GM23338 (cell line): Measurements from ENCODE around the gene GFRA1. TPM values are rescaled to one million over a fixed set of nuclear protein-coding genes. Genes with fewer than 3 reads are reported as not detected.

Experiments used
- ATAC-seq: fragments of 200-7000 bp; cut with Tn5 transposase; 3 replicates; pipeline ENCODE4 v1.9.1; 2020
- DNase-seq: peaks from one replicate; pipeline ENCODE4 v3.0.0-alpha.2; 2015; ENCODE audit warnings: low spot score
- H2AFZ ChIP-seq: fragments of 200-600 bp; sonication (generic); 2 replicates; pipeline ENCODE4 v1.8.0; 2016; ENCODE audit warnings: antibody characterized with exemption, mild to moderate bottlenecking, moderate library complexity
- H3F3A ChIP-seq: fragments of 200-600 bp; sonication (generic); replicated peaks from 2 replicates; pipeline ENCODE4 v1.8.0; 2017; ENCODE audit warnings: antibody characterized with exemption, mixed run types, low read depth
- H3K27ac ChIP-seq: fragments of 200-600 bp; sonication (generic); 2 replicates; pipeline ENCODE4 v1.6.1; 2016; ENCODE audit warnings: low read depth
- H3K27me3 ChIP-seq: fragments of 200-600 bp; sonication (generic); 2 replicates; pipeline ENCODE4 v1.8.0; 2016; ENCODE audit warnings: mild to moderate bottlenecking, mixed run types, moderate library complexity; ENCODE audit not compliant: insufficient read depth
- H3K36me3 ChIP-seq: fragments of 200-600 bp; sonication (generic); 2 replicates; pipeline ENCODE4 v1.8.0; 2016; ENCODE audit warnings: mild to moderate bottlenecking; ENCODE audit not compliant: insufficient read depth
- H3K4me1 ChIP-seq: fragments of 200-600 bp; sonication (generic); 2 replicates; pipeline ENCODE4 v1.8.0; 2016; ENCODE audit warnings: mild to moderate bottlenecking, moderate library complexity; ENCODE audit not compliant: insufficient read depth
- H3K4me2 ChIP-seq: fragments of 200-600 bp; sonication (generic); 2 replicates; pipeline ENCODE4 v1.7.1; 2017; ENCODE audit warnings: mixed run types
- H3K4me3 ChIP-seq: fragments of 200-600 bp; sonication (generic); 2 replicates; pipeline ENCODE4 v1.6.1; 2016; ENCODE audit warnings: mixed run types
- H3K79me2 ChIP-seq: fragments of 200-600 bp; sonication (generic); replicated peaks from 2 replicates; pipeline ENCODE4 v1.8.0; 2017; ENCODE audit warnings: mild to moderate bottlenecking; ENCODE audit not compliant: insufficient read depth
- H3K9me2 ChIP-seq: fragments of 200-600 bp; sonication (generic); 2 replicates; pipeline ENCODE4 v1.8.0; 2017; ENCODE audit not compliant: insufficient read depth
- H4K20me1 ChIP-seq: fragments of 200-600 bp; sonication (generic); replicated peaks from 2 replicates; pipeline ENCODE4 v1.8.0; 2017; ENCODE audit warnings: mild to moderate bottlenecking; ENCODE audit not compliant: insufficient read depth
- H3K27ac Mint-ChIP-seq: 2 replicates; pipeline ENCODE4 v1.8.0; 2020; ENCODE audit warnings: inconsistent platforms, mild to moderate bottlenecking, moderate library complexity, mixed read lengths
- H3K27me3 Mint-ChIP-seq: 3 replicates; pipeline ENCODE4 v1.8.0; 2022; ENCODE audit warnings: low read depth, mild to moderate bottlenecking, moderate library complexity, mixed read lengths, inconsistent platforms; ENCODE audit not compliant: insufficient read depth, poor library complexity
- H3K36me3 Mint-ChIP-seq: 3 replicates; pipeline ENCODE4 v1.8.0; 2021; ENCODE audit warnings: low read depth, mild to moderate bottlenecking, inconsistent platforms, moderate library complexity, mixed read lengths
- H3K4me1 Mint-ChIP-seq: 3 replicates; pipeline ENCODE4 v1.8.0; 2020; ENCODE audit warnings: mild to moderate bottlenecking, inconsistent platforms, mixed read lengths
- H3K4me3 Mint-ChIP-seq: 3 replicates; pipeline ENCODE4 v1.8.0; 2021; ENCODE audit warnings: moderate library complexity, mild to moderate bottlenecking, inconsistent platforms, mixed read lengths
- H3K9me3 Mint-ChIP-seq: 3 replicates; pipeline ENCODE4 v1.8.0; 2020; ENCODE audit warnings: moderate library complexity, mild to moderate bottlenecking, inconsistent platforms, mixed read lengths
- CREB1 ChIP-seq: fragments of 250-450 bp; sonication (Bioruptor Pico); IDR thresholded peaks from 2 replicates; pipeline ENCODE4 v1.5.0; 2020; ENCODE audit warnings: low read depth, mild to moderate bottlenecking, moderate library complexity
- CTCF ChIP-seq, 2 experiments: fragments of 200-600 bp in 1 of 2; sonication (generic) in 1 of 2; conservative IDR thresholded peaks; 2 replicates each; pipeline versions ENCODE4 v1.5.1 to v1.6.1; 2016 to 2017; ENCODE audit warnings: antibody characterized with exemption in 2 of 2, low read depth in 2 of 2, mild to moderate bottlenecking in 2 of 2, moderate library complexity in 1 of 2
- EZH2 ChIP-seq: fragments of 200-600 bp; sonication (generic); IDR thresholded peaks from one replicate; pipeline ENCODE4 v1.8.0; 2017; ENCODE audit warnings: antibody characterized with exemption, mild to moderate bottlenecking, low read depth; ENCODE audit not compliant: unreplicated experiment
- NANOG ChIP-seq: IDR thresholded peaks from 2 replicates; pipeline ENCODE4 v1.6.1; 2016; ENCODE audit warnings: antibody characterized with exemption, borderline replicate concordance
- POLR2AphosphoS5 ChIP-seq: IDR thresholded peaks from 2 replicates; pipeline ENCODE4 v1.6.1; 2016; ENCODE audit warnings: antibody characterized with exemption, low read depth
- REST ChIP-seq: IDR thresholded peaks from one replicate; pipeline ENCODE4 v1.6.1; 2018; ENCODE audit warnings: antibody characterized with exemption; ENCODE audit not compliant: unreplicated experiment
- ZNF114 ChIP-seq: fragments of 250-450 bp; sonication (Bioruptor Pico); IDR thresholded peaks from 2 replicates; pipeline ENCODE4 v1.5.0; 2020; ENCODE audit warnings: mild to moderate bottlenecking, moderate library complexity
- polyA plus RNA-seq: library from polyadenylated mRNA; unstranded; fragments of >200 nt; fragmentation: Nextera tagmentation; extraction: Ambion mirVana; gene quantifications from 2 replicates; pipeline ENCODE4 v1.2.1, GENCODE V29; 2016
- total RNA-seq: library from RNA; depleted of rRNA; stranded (reverse); fragments of >200 nt; shearing (Covaris generic); gene quantifications from 2 replicates; pipeline ENCODE4 v1.2.3, GENCODE V29; 2014
- TF ChIP-seq, protein P1 (sequence below): fragments of 250-450 bp; sonication (Bioruptor Pico); IDR thresholded peaks from 2 replicates; pipeline ENCODE4 v1.5.0; 2020; ENCODE audit warnings: mild to moderate bottlenecking, moderate library complexity

The GFRA1 gene
- total and polyA plus RNA-seq, 2 experiments from 2014 or later, result 1.4 to 2.8 TPM

DNA sequence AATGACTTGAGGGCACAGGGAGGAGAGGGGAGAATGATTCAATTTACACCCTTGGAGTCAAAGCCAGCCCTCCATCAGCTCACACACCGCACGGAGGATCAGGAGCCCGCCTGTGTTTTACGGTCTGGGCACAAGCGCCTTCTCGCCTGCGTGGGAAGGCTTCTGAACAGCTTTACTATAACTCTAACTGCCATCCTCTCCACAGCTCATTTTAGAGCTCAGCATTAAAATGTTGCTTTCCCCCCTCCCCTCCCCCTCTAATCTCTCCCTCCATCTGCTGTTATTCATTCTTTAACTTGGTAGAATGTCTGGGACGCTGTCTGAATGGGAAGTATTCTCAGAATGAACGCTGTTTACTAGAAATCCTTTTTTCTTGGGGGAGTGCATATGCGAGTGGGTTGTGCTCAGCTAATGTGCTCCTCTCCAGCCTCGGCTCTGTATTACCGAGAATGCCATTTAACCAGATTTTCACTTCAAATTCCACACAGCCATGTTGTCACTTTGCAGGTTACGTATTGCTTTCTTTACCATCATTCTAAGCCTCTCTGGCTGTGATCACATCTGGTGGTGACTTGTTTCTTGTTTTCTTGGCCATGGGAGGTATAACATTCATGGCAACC is 140.1 kb downstream of the GFRA1 start (continued):
- TF ChIP-seq REST, result no peak
- no peak for TF ChIP-seq CREB1 (CRISPR knock-in tag)
- TF ChIP-seq NANOG, result no peak
- TF ChIP-seq CTCF (conservative IDR thresholded peaks at IDR 0.05; ENCODE audit: low read depth in 2 of 2), result no peak
- TF ChIP-seq ZNF114 (CRISPR knock-in tag), result no peak

DNA sequence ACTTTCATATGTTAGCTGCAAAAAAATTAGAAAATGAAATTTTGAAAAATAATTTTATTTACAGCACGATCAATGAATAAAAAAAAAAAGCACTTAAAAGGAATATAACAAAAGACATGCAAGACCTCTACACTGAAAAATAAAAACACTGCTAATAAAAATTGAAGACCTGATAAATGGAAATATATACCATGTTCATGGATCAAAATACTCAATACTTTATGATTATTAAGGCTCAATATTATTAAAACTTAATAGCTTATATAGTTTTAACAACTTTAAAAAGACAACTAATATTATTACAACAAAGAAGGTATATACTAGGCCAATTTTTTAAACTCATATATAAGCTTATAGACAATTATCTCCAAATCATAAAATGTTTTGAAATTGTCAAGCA is 143.0 kb downstream of the GFRA1 start:
- Mint-ChIP-seq H3K27ac (no peak overlapping the region), H3K4me3 (no peak overlapping the region), H3K4me1 (peaks cover 14% of the 10 kb centered on the region; the same call in 2 of the 3 replicates), H3K36me3 (no peaks in the 10 kb centered on the region), H3K27me3 (peaks cover 2% of the 10 kb centered on the region), H3K9me3 (no peaks in the 10 kb centered on the region)
- DNase-seq, result no peak
- H3K27ac ChIP-seq, result no peak overlapping the region
- no peaks in the 10 kb centered on the region for H3F3A ChIP-seq
- no peaks in the 10 kb centered on the region for H3K9me2 ChIP-seq
- no peak overlapping the region for H3K4me3 ChIP-seq
- peaks cover 18% of the 10 kb centered on the region; the same call in 1 of the 2 replicates for H3K4me1 ChIP-seq
- H3K27me3 ChIP-seq, result no peaks in the 10 kb centered on the region
- H3K4me2 ChIP-seq, result no peak overlapping the region
- no peaks in the 10 kb centered on the region for H3K36me3 ChIP-seq
- ATAC-seq, result no peak
- no peaks in the 10 kb centered on the region for H3K79me2 ChIP-seq
- no peak overlapping the region for H2AFZ ChIP-seq
- no peaks in the 10 kb centered on the region for H4K20me1 ChIP-seq
- TF ChIP-seq EZH2, result no peak
- TF ChIP-seq, protein P1, sequence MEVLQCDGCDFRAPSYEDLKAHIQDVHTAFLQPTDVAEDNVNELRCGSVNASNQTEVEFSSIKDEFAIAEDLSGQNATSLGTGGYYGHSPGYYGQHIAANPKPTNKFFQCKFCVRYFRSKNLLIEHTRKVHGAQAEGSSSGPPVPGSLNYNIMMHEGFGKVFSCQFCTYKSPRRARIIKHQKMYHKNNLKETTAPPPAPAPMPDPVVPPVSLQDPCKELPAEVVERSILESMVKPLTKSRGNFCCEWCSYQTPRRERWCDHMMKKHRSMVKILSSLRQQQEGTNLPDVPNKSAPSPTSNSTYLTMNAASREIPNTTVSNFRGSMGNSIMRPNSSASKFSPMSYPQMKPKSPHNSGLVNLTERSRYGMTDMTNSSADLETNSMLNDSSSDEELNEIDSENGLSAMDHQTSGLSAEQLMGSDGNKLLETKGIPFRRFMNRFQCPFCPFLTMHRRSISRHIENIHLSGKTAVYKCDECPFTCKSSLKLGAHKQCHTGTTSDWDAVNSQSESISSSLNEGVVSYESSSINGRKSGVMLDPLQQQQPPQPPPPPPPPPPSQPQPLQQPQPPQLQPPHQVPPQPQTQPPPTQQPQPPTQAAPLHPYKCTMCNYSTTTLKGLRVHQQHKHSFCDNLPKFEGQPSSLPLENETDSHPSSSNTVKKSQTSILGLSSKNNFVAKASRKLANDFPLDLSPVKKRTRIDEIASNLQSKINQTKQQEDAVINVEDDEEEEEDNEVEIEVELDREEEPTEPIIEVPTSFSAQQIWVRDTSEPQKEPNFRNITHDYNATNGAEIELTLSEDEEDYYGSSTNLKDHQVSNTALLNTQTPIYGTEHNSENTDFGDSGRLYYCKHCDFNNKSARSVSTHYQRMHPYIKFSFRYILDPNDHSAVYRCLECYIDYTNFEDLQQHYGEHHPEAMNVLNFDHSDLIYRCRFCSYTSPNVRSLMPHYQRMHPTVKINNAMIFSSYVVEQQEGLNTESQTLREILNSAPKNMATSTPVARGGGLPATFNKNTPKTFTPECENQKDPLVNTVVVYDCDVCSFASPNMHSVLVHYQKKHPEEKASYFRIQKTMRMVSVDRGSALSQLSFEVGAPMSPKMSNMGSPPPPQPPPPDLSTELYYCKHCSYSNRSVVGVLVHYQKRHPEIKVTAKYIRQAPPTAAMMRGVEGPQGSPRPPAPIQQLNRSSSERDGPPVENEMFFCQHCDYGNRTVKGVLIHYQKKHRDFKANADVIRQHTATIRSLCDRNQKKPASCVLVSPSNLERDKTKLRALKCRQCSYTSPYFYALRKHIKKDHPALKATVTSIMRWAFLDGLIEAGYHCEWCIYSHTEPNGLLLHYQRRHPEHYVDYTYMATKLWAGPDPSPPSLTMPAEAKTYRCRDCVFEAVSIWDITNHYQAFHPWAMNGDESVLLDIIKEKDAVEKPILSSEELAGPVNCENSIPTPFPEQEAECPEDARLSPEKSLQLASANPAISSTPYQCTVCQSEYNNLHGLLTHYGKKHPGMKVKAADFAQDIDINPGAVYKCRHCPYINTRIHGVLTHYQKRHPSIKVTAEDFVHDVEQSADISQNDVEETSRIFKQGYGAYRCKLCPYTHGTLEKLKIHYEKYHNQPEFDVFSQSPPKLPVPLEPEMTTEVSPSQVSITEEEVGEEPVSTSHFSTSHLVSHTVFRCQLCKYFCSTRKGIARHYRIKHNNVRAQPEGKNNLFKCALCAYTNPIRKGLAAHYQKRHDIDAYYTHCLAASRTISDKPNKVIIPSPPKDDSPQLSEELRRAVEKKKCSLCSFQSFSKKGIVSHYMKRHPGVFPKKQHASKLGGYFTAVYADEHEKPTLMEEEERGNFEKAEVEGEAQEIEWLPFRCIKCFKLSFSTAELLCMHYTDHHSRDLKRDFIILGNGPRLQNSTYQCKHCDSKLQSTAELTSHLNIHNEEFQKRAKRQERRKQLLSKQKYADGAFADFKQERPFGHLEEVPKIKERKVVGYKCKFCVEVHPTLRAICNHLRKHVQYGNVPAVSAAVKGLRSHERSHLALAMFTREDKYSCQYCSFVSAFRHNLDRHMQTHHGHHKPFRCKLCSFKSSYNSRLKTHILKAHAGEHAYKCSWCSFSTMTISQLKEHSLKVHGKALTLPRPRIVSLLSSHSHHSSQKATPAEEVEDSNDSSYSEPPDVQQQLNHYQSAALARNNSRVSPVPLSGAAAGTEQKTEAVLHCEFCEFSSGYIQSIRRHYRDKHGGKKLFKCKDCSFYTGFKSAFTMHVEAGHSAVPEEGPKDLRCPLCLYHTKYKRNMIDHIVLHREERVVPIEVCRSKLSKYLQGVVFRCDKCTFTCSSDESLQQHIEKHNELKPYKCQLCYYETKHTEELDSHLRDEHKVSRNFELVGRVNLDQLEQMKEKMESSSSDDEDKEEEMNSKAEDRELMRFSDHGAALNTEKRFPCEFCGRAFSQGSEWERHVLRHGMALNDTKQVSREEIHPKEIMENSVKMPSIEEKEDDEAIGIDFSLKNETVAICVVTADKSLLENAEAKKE (CRISPR knock-in tag), result no peak
- no peak for TF ChIP-seq POLR2AphosphoS5
- TF ChIP-seq REST, result no peak
